GM19351 (cell line): Measurements from ENCODE around the gene CDC42BPA.
"Not testable (repeated sequence)": the region's sequence is repeated elsewhere in the genome, so short reads cannot be mapped to it uniquely, and the experiment has no call there.

Experiments used
- ATAC-seq: cut with Tn5 transposase; IDR thresholded peaks from one replicate; pipeline ENCODE4 v1.9.1; 2021; ENCODE audit warnings: mild to moderate bottlenecking, moderate library complexity; ENCODE audit not compliant: unreplicated experiment

The CDC42BPA gene

GRCh38 chr1:227263869-227264268, 54.4 kb downstream of the CDC42BPA start:
- ATAC-seq = no peak

DNA sequence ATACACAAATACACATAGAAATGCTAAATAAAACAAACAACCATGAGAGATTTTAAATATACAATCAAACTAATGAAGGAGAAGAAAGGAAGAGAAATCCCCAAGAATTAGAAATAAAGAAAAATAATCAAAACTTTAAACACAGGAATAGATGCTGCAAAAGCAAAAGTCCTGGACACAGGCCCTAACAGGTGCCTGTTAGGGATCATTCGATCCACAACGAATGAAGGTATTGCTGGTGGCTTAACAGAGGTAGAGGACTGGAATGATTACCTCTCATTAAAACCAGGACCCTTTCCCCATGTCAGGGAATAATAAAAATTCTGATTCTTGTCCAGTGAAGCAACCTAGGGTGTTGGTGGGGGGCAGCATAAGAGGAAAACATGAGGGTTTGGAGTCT, 56.8 kb downstream of the CDC42BPA start:
- no peak for ATAC-seq

DNA sequence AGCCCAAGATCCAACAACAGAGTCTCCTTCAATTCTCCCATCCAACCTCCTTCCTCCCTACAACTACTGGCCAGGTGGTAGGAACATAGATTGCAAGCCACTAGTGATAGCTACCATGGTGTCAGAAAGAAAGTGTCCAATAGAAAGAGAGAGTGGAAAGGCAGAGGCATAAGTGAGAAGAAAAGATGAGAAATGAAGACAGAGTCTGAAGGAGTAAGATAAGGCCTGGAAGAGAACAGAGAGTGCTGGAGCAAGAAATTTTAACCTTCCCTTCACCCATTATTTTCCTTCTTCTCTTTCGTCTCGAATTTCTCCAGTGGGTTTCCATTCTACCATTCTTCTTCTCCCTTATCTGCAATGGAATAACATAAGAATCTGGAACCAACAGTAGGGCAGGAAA, 57.9 kb downstream of the CDC42BPA start:
- no peak for ATAC-seq

DNA sequence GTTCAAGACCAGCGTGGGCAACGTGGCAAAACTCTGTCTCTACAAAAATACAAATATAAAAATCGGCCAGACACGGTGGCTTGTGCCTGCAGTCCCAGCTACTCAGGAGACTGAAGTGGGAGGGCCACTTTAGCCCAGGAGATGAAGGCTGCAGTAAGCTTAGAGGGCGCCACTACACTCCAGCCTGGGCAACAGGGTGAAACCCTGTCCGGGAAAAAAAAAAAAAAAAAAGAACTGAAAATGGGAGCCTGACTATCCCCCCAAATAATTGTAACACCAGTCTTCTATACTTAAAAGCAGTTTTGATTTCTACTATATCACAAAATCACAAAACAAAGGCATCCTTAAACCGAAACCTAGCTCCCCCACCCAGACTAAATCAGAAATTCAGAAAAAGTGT, 60.3 kb downstream of the CDC42BPA start:
- ATAC-seq = no peak

- ATAC-seq = no peak
Measured at GRCh38 chr1:227255086-227255732, 63.1 kb downstream of the CDC42BPA start.

- ATAC-seq = no peak
Measured at GRCh38 chr1:227253065-227253464, 65.2 kb downstream of the CDC42BPA start.

DNA sequence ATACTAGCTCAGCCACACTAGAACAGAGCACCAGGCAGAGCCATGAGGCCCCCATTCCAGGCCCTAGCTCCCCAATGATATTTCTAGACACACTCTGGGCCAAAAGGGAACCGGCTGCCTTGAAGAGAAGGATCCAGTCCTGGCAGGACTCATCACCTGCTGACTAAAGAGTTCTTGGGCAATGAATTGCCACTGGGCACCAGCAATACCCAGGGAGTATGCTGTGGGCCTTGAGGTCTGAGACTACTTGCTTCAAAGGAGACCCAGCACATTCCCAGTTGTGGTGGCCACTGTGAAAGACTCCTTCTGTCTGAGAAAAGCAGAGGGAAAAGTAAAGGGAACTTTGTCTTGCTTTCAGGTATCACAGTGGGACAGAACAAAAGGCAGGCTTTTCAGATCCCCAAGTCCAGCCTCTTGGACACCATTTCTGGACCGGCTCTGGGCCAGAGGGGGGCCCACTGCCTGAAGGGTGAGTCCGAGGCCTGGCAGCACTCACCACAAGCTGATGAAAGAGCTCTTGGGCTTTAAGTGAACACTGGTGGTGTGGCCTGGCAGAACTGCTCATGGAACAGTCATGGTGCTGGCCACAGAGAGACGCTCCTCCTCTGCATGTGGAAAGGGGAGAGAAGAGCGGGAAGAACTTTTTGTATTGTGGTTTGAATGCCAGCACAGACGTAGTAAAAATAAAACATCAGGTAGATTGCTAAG, 72.5 kb downstream of the CDC42BPA start:
- ATAC-seq = no peak

DNA sequence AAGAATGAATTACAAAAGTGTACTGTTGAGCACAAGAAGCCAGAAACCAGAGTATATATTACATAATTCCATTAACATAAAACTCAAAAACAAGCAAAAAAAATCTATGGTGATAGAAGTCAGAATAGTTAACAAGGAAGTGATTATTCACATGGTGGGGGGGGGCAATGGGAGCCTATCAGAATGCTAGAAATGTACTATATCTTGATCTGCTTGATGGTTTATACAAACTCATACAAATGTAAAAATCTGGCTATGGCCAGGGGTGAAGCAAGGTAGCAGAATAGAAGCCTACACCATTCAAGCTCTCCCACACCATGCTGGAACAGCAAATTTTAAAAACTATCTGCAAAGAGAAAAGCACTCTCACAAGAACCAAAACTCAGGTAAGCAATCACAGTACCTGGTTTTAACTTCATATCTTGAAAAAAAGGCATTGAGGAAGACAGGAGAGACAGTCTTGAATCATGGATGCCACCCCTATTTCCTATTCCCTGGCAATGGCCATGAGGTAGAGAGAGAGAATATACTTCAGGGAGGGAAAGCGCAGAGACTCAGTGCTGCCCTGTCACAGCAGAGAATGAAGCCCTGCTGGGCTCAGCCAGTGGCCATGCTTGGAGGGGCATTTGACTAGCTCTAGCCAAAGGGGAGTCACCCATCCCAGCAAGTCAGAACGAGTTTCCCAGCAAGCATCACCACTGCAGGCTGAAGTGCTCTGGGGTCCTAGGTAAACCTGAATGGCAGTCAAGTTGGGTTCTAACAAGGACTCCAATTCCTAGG, 73.8 kb downstream of the CDC42BPA start:
- ATAC-seq = no peak

GRCh38 chr1:227242811-227243682, 75.2 kb downstream of the CDC42BPA start:
- ATAC-seq = no peak

GRCh38 chr1:227240983-227241382, 77.3 kb downstream of the CDC42BPA start:
- ATAC-seq = no peak

DNA sequence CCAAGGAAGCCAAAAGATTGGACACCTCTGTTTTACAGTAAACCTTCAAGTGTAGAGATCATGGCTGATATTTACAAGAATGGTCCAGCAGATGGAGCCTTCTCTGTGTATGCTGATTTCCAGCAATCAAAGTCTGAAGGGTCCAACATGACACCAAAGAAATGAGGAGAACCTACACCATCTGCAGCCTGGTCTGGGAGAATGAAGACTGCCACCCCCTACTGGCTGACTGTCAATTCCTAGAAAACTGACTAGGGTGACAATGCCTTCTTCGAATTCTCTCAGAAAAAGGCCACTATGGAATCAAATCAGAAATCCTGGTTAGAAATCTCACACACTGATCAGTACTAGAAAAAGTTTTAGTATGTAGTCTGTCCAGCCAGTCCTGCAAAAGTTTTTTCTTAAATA, 83.3 kb downstream of the CDC42BPA start:
- peak; percentile 77 for ATAC-seq

- not testable (repeated sequence) for ATAC-seq
Measured at GRCh38 chr1:227231128-227231527, 87.2 kb downstream of the CDC42BPA start.

DNA sequence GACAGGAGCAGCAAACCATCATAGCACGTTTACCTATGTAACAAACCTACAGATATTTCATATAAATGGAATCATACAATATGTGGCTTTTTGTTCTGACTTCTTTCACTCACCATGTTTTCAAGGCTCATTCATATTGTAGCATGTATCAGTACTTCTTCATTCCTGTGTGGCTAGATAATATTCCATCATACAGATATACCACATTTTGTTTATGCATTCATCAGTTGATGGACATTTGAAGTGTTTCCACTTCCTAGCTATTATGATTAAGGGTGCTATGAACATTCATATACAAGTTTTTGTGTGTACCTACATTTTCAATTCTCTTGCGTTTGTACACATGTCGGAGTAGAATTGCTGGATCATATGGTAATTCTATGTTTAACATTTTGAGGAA, 90.1 kb downstream of the CDC42BPA start:
- no peak for ATAC-seq

GRCh38 chr1:227227761-227228160, 90.5 kb downstream of the CDC42BPA start:
- ATAC-seq = no peak

DNA sequence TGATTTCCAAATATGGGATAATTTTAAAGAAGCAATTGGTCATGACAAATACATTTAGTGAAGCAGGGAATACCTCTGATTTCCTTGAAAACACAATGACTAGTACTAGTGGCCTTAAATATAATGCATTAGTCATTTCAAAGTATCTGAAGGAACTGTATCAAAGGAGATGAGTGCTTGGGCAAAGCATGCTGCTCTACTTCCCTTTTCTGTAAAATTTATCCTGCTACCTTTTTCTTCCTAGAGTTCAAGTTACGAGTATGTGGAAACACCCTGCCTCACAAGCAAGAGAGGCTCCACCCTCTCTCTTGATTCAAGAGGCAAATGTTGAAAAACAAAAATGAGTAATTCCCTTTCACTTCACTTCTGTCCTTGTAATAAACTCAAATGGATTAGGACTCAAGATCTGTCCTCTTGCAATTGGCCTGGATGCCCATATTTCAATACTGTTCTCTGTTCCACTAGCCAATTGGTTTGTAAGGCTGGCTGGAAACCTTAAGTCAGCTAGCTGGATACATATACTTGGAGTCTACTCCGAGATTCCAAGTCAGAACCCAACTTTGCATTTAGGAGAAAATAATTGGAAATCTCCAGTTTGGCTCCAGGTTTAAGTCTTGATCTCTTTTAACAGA, 92.5 kb downstream of the CDC42BPA start:
- ATAC-seq = no peak

- ATAC-seq = no peak
Measured at GRCh38 chr1:227223171-227223806, 95.0 kb downstream of the CDC42BPA start.

DNA sequence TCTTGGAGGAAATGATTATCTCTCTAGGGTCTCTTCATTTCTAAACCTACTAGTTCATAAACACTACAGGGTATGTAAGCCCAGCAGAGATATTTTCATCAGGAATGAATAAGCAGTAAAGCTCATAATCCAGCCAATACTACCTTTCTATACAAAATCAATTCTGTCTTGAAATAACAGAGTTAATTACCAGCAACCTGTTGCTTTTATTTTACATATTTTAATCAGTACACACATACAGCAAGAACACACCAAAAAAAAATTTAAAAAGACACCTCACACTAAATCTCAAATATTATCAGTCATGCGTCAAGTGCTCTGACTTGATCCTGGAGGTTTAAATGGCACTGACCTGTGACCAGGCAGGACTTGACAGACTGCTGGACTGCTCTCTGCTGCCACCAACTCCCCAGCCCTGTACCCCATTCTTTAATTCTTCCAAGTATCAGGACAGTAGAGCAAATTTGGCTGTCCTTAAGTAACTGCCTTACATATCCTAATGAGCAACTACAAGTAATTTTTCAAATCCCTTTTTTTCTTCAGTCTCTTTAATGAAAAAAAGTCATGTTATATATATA, 98.5 kb downstream of the CDC42BPA start:
- no peak for ATAC-seq

- no peak for ATAC-seq
Measured at GRCh38 chr1:227218870-227219573, 99.3 kb downstream of the CDC42BPA start.
